ENCODE data around the gene MSH2.
"Not testable (repeated sequence)": the region's sequence is repeated elsewhere in the genome, so short reads cannot be mapped to it uniquely, and the experiment has no call there.

The MSH2 gene

GRCh38 chr2:47483191-47483590 lies 80.2 kb downstream of the MSH2 start:
- no peak for DNase-seq (ENCODE audit: low read depth, low spot score)

DNA sequence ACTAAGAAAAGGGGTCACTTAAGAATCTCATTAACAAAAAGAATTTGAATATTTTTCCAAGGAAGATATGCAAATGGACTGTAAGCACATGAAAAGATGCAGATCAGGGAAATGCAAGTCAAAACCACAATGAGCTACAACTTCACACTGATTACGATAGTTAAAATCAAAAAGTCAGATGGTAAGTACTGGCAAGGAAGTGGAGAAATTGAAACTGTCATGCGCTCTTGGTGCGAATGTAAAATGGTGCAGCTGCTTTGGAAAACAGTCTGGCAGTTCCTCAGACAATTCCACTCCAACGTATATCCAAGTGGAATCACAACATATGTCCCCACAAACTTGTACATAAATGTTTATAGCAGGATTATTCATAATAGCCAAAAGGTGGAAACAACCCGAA lies 81.4 kb downstream of the MSH2 start:
- DNase-seq (ENCODE audit: low read depth, low spot score): no peak

DNA sequence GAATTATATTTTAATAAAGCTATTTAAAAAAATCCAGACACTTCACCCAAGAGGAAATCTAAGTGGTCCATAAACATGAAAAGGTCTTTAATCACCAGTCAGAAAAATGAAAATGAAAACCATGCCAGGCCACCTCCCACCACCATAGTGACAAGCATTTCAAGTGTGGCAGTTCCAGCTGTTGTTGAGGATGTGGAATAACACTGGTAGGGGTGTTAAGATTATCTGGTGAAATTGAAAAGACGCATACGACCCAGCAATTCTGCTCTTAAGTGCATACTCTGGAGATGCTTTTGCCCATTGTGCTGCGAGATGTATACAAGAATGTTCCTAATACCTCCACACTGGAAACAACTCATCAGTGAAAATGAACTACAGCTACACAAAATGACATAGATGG lies 82.2 kb downstream of the MSH2 start:
- DNase-seq (ENCODE audit: low read depth, low spot score): no peak

GRCh38 chr2:47485751-47486300 lies 82.9 kb downstream of the MSH2 start:
- DNase-seq (ENCODE audit: low read depth, low spot score): no peak

GRCh38 chr2:47486841-47487497 lies 84.0 kb downstream of the MSH2 start:
- no peak for DNase-seq (ENCODE audit: low read depth, low spot score)

DNA sequence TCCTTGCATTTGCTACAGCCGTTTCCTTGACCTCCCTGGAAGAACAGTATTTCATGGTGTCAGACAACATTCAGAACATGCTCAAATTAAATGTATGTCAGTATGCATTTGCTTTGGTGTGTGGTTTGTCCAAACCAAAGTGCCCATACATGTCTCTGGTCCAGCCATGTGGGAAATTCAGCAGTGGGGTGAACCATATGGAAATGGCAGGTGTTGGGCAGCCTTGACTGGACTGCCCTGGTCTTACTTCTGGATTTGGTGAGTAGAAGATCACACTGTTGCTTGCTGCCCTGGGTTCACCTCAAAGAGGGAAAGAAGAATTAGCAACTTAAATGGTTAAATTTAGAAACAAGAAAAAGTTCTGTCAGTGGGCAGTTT lies 84.5 kb downstream of the MSH2 start:
- DNase-seq (ENCODE audit: low read depth, low spot score): no peak

- no peak for DNase-seq (ENCODE audit: low read depth, low spot score)
These were observed 86.1 kb downstream of the MSH2 start for GRCh38 chr2:47488870-47489584.

- DNase-seq (ENCODE audit: low read depth, low spot score): no peak
These were observed 87.5 kb downstream of the MSH2 start for GRCh38 chr2:47490406-47490805.

DNA sequence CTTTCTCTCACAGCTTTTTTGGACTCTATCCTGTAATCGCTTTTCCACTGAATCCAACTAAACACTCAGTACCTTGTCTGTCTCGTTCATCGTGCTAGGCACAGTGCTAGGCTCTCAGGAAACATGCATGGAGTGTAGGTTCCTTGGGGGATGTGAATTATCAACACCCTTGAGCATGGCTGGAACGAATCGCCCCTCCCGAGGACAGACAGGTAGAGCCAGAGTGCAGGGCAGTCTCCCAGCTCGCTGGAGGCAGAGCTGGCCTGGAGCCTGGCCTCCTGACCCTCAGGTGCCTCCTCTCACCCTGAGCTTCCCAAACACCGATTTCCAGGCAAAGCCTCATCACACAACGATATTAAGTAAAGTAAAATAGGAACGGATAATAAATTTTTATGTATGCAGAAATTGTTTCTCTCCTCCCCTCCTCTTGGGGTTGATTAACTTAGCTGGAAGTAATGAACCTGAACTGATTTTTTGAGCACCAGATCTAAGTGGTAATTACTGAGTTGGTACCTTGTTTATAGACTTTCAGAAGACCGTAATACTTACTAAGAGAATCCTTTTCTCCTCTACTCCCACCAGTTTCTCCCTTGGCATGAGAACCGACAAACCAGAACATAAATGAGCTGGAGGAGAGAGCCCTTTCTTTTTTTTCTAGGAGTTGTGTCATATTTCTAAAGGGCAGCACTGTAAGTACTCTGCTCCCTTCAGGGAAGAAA lies 90.5 kb downstream of the MSH2 start:
- no peak for DNase-seq (ENCODE audit: low read depth, low spot score)

DNA sequence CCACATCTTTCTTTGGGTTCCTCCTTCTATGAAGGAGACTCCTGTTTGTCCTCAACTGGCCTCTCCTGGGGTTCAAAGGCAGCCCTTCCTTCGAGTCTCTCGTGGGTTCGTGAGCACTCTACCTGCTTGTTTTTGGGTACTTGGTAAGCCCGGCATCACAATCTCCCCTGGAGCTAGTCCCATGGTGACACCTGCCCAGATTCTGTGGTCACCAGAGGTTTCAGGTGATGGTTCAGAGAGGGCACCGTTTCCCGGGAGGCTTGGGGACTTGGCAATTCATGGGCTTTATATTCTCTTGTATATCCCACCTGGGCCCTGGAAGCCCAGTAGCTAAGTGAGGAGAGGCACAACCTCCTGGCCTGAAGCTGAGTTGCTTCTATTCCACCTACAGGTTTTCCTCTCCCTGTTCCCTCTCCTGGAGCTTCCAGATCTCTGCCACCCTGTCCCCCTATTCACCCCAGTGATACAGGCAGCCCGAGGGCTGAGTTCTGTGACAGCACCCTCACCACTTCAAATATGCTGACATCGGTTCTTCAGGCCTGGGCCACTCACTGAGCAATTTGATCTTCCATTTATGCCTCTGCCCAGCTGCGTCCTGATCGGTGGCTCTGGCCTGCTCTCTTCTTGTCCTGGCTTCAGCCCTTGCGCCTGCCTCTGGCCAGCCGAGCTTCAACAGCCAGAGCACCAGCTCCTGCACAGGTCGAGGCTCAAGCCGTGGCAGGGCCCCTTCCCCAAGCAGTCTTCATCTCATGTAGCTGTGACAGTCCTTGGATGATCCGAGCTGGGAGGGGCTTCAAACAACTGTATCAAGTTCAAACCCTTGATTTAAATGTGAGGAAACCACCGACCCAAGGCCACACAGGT lies 91.5 kb downstream of the MSH2 start:
- no peak for DNase-seq (ENCODE audit: low read depth, low spot score)

- DNase-seq (ENCODE audit: low read depth, low spot score): no peak
These were observed 95.0 kb downstream of the MSH2 start for GRCh38 chr2:47497843-47498460.

DNA sequence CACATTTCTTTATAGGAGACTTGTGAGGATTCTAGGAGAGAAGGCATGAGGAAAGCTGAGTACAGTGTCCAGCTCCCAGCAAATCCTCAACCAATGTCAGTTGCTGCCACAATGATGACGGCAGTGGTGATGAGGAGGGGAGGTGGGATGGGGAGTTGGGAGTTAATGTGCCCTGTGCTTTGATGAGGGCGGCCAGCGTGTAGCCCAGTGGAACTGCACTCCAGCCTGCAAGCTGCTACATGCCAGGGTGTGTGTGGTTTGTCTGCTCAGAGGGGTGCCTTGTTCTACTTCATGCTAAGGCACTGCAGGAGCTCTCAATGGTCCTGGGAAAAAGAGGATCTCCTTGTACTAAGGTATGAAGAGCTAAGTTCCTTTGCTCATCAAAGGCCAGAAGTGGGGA lies 96.1 kb downstream of the MSH2 start:
- DNase-seq (ENCODE audit: low read depth, low spot score): no peak

- DNase-seq (ENCODE audit: low read depth, low spot score): no peak
These were observed 96.8 kb downstream of the MSH2 start for GRCh38 chr2:47499621-47500309.

- no peak for DNase-seq (ENCODE audit: low read depth, low spot score)
These were observed 98.6 kb downstream of the MSH2 start for GRCh38 chr2:47501374-47502200.

GRCh38 chr2:47502498-47502897 lies 99.5 kb downstream of the MSH2 start:
- not testable (repeated sequence) for DNase-seq (ENCODE audit: low read depth, low spot score)

DNA sequence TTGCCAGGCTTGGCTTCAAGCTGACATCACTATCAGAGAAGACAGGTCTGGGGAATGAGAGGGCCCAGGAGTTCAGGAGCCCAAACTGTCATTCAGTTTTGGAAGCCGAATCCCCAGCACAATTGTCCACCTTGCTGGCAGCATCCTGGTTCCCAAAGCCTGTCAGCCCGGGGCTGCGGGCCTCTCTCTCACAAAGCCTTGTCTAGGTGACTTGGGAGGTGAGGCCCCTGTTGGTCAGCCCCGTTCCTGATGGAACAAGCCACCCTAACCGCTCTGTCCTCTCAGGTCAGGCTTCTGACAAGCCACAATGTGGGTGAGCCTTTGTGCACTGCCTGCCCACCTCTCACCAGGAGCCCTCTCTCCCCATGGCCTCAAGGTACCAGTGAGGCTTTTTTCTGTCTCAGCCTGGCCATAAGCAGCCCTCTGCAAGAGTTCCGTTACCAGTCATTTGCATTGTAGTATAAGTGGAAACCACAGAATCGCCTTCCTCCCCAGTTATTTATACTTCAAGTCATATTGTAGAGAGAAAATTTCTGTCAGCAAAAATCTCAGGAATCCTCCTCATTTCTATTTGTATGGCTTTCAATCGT lies 100.6 kb downstream of the MSH2 start:
- no peak for DNase-seq (ENCODE audit: low read depth, low spot score)

- DNase-seq (ENCODE audit: low read depth, low spot score): no peak
These were observed 101.3 kb downstream of the MSH2 start for GRCh38 chr2:47504174-47504810.

DNA sequence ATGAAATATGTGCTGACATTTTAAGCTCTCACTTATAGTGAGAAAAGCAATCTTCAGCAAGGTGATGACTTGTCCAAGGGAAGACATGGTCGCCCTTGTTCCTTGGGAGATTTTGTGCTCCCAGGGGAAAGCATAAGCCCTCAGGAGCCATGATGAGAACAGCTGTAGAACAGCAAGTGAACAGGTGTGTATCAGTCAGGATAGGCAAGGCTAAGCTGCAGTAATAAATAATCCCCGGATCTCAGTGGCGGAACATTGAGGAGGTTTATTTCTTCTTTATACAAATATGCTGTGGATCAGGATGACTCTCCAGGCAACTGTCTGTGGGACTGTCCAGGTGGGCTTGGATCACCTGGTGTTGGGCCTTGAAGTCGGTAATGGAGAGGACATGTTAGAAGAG lies 103.1 kb downstream of the MSH2 start:
- DNase-seq (ENCODE audit: low read depth, low spot score): no peak

- DNase-seq (ENCODE audit: low read depth, low spot score): no peak
These were observed 103.5 kb downstream of the MSH2 start for GRCh38 chr2:47506436-47506835.

Data from activated naive CD8-positive, alpha-beta T cell treated with anti-CD3 and anti-CD28 coated beads, Interleukin-2, amount 50 U/mL, for 16 hours (primary cell).